A549 (cell line): ENCODE data around the gene OLAH. TPM values are rescaled to one million over a fixed set of nuclear protein-coding genes. Genes with fewer than 3 reads are reported as not detected.

Source experiments
- ATAC-seq, 2 experiments: fragments of 200-7000 bp in 1 of 2; fragments of >200 bp in 1 of 2; cut with Nextera tagmentation in 1 of 2; cut with Tn5 transposase in 1 of 2; 3 replicates each; pipeline versions ENCODE4 v1.8.0 to v1.9.1; 2018 to 2020; ENCODE audit warnings: mild to moderate bottlenecking in 1 of 2, moderate library complexity in 1 of 2
- CTCF ChIA-PET: fragments of 300-600 bp; sonication (Branson Sonifier 250); formaldehyde crosslinking; extraction: SDS; loops from one replicate; lab custom pipeline; 2021; ENCODE audit warnings: antibody characterized with exemption, inconsistent platforms; lab: Yijun Ruan, JAX
- POLR2A ChIA-PET: fragments of 350-600 bp; formaldehyde crosslinking; extraction: SDS; loops from one replicate; lab custom pipeline; 2021; ENCODE audit warnings: antibody characterized with exemption, inconsistent platforms; lab: Yijun Ruan, JAX
- DNase-seq, 2 experiments: peaks; one replicate each; pipeline versions ENCODE4 v3.0.0 to v3.0.0-alpha.2; 2011 to 2016; ENCODE audit warnings: low read depth in 1 of 2, low spot score in 1 of 2
- FAIRE-seq: peaks from 2 replicates; lab custom pipeline; 2011; peaks lifted over from hg19 to GRCh38; lab: Jason Lieb, UNC
- H3K27ac ChIP-seq, 2 experiments: fragments of >200 bp; sonication (Bioruptor Twin); formaldehyde crosslinking; 3 replicates each; pipeline ENCODE4 v1.5.1; 2016 to 2017
- H3K4me1 ChIP-seq: fragments of >200 bp; sonication (Bioruptor Twin); formaldehyde crosslinking; 3 replicates; pipeline ENCODE4 v1.6.1; 2016
- H3K4me2 ChIP-seq: fragments of >200 bp; sonication (Bioruptor Twin); formaldehyde crosslinking; 3 replicates; pipeline ENCODE4 v1.6.1; 2016
- H3K4me3 ChIP-seq: fragments of >200 bp; sonication (Bioruptor Twin); formaldehyde crosslinking; 3 replicates; pipeline ENCODE4 v1.5.1; 2016
- H3K9me3 ChIP-seq: fragments of >200 bp; sonication (Bioruptor Twin); formaldehyde crosslinking; 3 replicates; pipeline ENCODE4 v1.6.1; 2016
- BHLHE40 ChIP-seq: IDR thresholded peaks from 2 replicates; pipeline ENCODE4 v1.6.1; 2012; ENCODE audit warnings: low read depth, low read length, inconsistent platforms
- CBX2 ChIP-seq: fragments of 200-600 bp; sonication (generic); IDR thresholded peaks from 2 replicates; pipeline ENCODE4 v1.6.1; 2016; ENCODE audit warnings: low read depth, mild to moderate bottlenecking, borderline replicate concordance
- CBX8 ChIP-seq: fragments of 200-600 bp; sonication (generic); IDR thresholded peaks from 2 replicates; pipeline ENCODE4 v1.6.1; 2016
- CHD2 ChIP-seq: fragments of 150-350 bp; IDR thresholded peaks from 2 replicates; pipeline ENCODE4 v1.6.1; 2014; ENCODE audit warnings: low read length; ENCODE audit not compliant: partially characterized antibody
- EHMT2 ChIP-seq: fragments of 200-600 bp; sonication (generic); IDR thresholded peaks from 2 replicates; pipeline ENCODE4 v1.6.1; 2016; ENCODE audit warnings: antibody characterized with exemption, low read depth, mild to moderate bottlenecking, moderate library complexity
- HOXA7 ChIP-seq: fragments of 250-450 bp; sonication (Bioruptor Pico); IDR thresholded peaks from 2 replicates; pipeline ENCODE4 v1.5.0; 2020; ENCODE audit warnings: mild to moderate bottlenecking, moderate library complexity
- HOXB13 ChIP-seq: fragments of 250-450 bp; sonication (Bioruptor Pico); IDR thresholded peaks from 2 replicates; pipeline ENCODE4 v1.5.0; 2020; ENCODE audit warnings: low read depth, mild to moderate bottlenecking, moderate library complexity
- PHF8 ChIP-seq: fragments of 200-600 bp; sonication (generic); IDR thresholded peaks from 2 replicates; pipeline ENCODE4 v1.6.1; 2016; ENCODE audit warnings: low read depth, mild to moderate bottlenecking, antibody characterized with exemption, moderate library complexity, borderline replicate concordance
- POLR2AphosphoS2 ChIP-seq: conservative IDR thresholded peaks from 2 replicates; pipeline ENCODE4 v1.6.1; 2012; ENCODE audit warnings: low read length, improper control_type of control experiment, inconsistent platforms
- RFX5 ChIP-seq: fragments of 450-650 bp; IDR thresholded peaks from 2 replicates; pipeline ENCODE4 v1.7.1; 2014; ENCODE audit warnings: antibody characterized with exemption, mild to moderate bottlenecking, moderate library complexity
- RNF2 ChIP-seq: fragments of 200-600 bp; sonication (generic); IDR thresholded peaks from 2 replicates; pipeline ENCODE4 v1.6.1; 2016; ENCODE audit warnings: low read depth, mild to moderate bottlenecking, antibody characterized with exemption, moderate library complexity, borderline replicate concordance
- ZC3H11A ChIP-seq: fragments of 450-650 bp; IDR thresholded peaks from 2 replicates; pipeline ENCODE4 v1.6.1; 2014; ENCODE audit warnings: antibody characterized with exemption, mild to moderate bottlenecking
- WGBS: methylation state at CpG from one replicate; pipeline ENCODE4 v1.1.6; 2017; ENCODE audit errors: missing lambda C conversion rate; 5-methylcytosine and 5-hydroxymethylcytosine counted together
- polyA plus RNA-seq, 4 experiments: library from polyadenylated mRNA; depleted of rRNA in 3 of 4; stranded (reverse); fragments of >200 nt; fragmentation: RNase III in 1 of 4; extraction: RNeasy Plus Mini Kit Qiagen cat#74134 plus additional on column Dnase treatment in 1 of 4; gene quantifications; 2 replicates in 3 of 4; 3 replicates in 1 of 4; pipeline ENCODE4 v1.2.3, GENCODE V29; 2011 to 2017
- TF ChIP-seq, protein P1 (sequence below): fragments of 450-650 bp; IDR thresholded peaks from 2 replicates; pipeline ENCODE4 v1.6.1; 2014; ENCODE audit warnings: antibody characterized with exemption
- TF ChIP-seq, protein P2 (sequence below): fragments of 250-450 bp; sonication (Bioruptor Pico); IDR thresholded peaks from 2 replicates; pipeline ENCODE4 v1.5.0; 2021; ENCODE audit warnings: mild to moderate bottlenecking, moderate library complexity, borderline replicate concordance

Gene OLAH
- polyA plus RNA-seq, 2 of the 4 experiments (the other 2 are of a cell fraction) = 0.34 TPM; not detected in 1

GRCh38 chr10:15121707-15122106 is 78.0 kb downstream of the OLAH start:
- CTCF ChIA-PET = interaction anchor here (1.3 to 1.7 kb wide), 2 partner anchors 10 to 15 kb away, joined by 4 to 5 read pairs; no protein-coding TSS in a partner anchor
- H3K4me1 ChIP-seq = peaks cover 7% of the 10 kb centered on the region; the same call in 1 of the 3 replicates
- POLR2A ChIA-PET = no interaction called here
- no peak overlapping the region for H3K27ac ChIP-seq
- no peaks in the 10 kb centered on the region for H3K9me3 ChIP-seq
- 88% methylated on average over 1 of the region's 1 CpG for WGBS
- DNase-seq (no peak), FAIRE-seq (no peak), ATAC-seq (no peak)
- H3K4me3 ChIP-seq = no peak overlapping the region
- H3K4me2 ChIP-seq = no peak overlapping the region
- TF ChIP-seq POLR2AphosphoS2 (no peak), ZC3H11A (no peak), CHD2 (no peak), CBX2 (no peak), HOXB13 (no peak), RFX5 (no peak), CBX8 (no peak), HOXA7 (no peak)
- TF ChIP-seq, protein P1, sequence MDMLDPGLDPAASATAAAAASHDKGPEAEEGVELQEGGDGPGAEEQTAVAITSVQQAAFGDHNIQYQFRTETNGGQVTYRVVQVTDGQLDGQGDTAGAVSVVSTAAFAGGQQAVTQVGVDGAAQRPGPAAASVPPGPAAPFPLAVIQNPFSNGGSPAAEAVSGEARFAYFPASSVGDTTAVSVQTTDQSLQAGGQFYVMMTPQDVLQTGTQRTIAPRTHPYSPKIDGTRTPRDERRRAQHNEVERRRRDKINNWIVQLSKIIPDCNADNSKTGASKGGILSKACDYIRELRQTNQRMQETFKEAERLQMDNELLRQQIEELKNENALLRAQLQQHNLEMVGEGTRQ = no peak
- TF ChIP-seq, protein P2, sequence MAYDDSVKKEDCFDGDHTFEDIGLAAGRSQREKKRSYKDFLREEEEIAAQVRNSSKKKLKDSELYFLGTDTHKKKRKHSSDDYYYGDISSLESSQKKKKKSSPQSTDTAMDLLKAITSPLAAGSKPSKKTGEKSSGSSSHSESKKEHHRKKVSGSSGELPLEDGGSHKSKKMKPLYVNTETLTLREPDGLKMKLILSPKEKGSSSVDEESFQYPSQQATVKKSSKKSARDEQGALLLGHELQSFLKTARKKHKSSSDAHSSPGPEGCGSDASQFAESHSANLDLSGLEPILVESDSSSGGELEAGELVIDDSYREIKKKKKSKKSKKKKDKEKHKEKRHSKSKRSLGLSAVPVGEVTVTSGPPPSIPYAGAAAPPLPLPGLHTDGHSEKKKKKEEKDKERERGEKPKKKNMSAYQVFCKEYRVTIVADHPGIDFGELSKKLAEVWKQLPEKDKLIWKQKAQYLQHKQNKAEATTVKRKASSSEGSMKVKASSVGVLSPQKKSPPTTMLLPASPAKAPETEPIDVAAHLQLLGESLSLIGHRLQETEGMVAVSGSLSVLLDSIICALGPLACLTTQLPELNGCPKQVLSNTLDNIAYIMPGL (CRISPR knock-in tag) = no peak

DNA sequence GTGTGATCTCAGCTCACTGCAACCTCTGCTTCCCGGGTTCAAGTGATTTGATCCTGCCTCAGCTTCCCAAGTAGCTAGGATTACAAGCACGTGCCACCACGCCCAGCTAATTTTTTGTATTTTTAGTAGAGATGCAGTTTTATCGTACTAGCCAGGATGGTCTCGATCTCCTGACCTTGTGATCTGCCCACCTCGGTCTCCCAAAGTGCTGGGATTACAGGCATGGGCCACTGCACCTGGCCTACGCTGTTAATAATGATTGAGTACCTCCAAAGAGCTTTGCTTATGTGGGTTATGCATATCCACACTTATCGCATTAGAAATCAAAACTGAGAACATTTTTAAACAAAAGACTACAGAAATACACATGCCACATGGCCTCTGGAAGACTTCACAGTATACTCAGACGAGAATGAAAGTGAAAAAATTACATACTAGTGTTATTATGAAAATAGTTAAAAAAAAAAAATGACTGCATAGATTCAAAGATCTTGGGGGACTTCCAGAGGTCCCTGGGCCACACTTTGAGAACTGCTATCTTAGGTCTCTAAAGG is 78.8 kb downstream of the OLAH start:
- ChIA-PET CTCF (interaction anchor here (1.7 kb wide), 1 partner anchor 16 kb away, joined by 5 read pairs; no protein-coding TSS in a partner anchor), POLR2A (no interaction called here)
- H3K4me2 ChIP-seq = no peak overlapping the region
- WGBS = 88% methylated on average over 9 of the region's 9 CpGs
- ATAC-seq (no peak), DNase-seq (no peak), FAIRE-seq (no peak)
- TF ChIP-seq BHLHE40 = no peak
- TF ChIP-seq PHF8 = no peak
- no peak for TF ChIP-seq EHMT2
- no peak for TF ChIP-seq RNF2
- TF ChIP-seq, protein P2 (CRISPR knock-in tag) = no peak
- no peak overlapping the region for H3K4me3 ChIP-seq
- no peaks in the 10 kb centered on the region for H3K9me3 ChIP-seq
- H3K4me1 ChIP-seq = peaks cover 7% of the 10 kb centered on the region; the same call in 1 of the 3 replicates
- H3K27ac ChIP-seq = no peak overlapping the region

Other genes with a start within 250 kb of the OLAH start
- gene CDNF, start 205.9 kb upstream of the OLAH start, polyA plus RNA-seq (2011; rRNA removed) = 1.8 and 2.0 TPM in 2 replicates
- 0.89 to 2.1 TPM (median 1.6 TPM) in 3 replicates for gene CDNF, start 205.9 kb upstream of the OLAH start, polyA plus RNA-seq (2017; fragmentation: RNase III; extraction: RNeasy Plus Mini Kit Qiagen cat#74134 plus additional on column Dnase treatment)
- gene HSPA14, start 205.6 kb upstream of the OLAH start, polyA plus RNA-seq (2011; rRNA removed) = 31.7 and 45.7 TPM in 2 replicates
- 33.3 to 35.7 TPM (median 34.2 TPM) in 3 replicates for gene HSPA14, start 205.6 kb upstream of the OLAH start, polyA plus RNA-seq (2017; fragmentation: RNase III; extraction: RNeasy Plus Mini Kit Qiagen cat#74134 plus additional on column Dnase treatment)
- 10.9 and 11.2 TPM in 2 replicates for gene MSANTD7, start 205.6 kb upstream of the OLAH start, polyA plus RNA-seq (2011; rRNA removed)
- gene MSANTD7, start 205.6 kb upstream of the OLAH start, polyA plus RNA-seq (2017; fragmentation: RNase III; extraction: RNeasy Plus Mini Kit Qiagen cat#74134 plus additional on column Dnase treatment) = 10.9 to 12.1 TPM (median 11.2 TPM) in 3 replicates
- gene SUV39H2, start 165.1 kb upstream of the OLAH start, polyA plus RNA-seq (2011; rRNA removed) = 21.3 and 23.2 TPM in 2 replicates
- gene SUV39H2, start 165.1 kb upstream of the OLAH start, polyA plus RNA-seq (2017; fragmentation: RNase III; extraction: RNeasy Plus Mini Kit Qiagen cat#74134 plus additional on column Dnase treatment) = 22.6 to 24.0 TPM (median 22.9 TPM) in 3 replicates
- gene DCLRE1C, start 89.8 kb upstream of the OLAH start, polyA plus RNA-seq (2011; rRNA removed) = 8.3 and 8.6 TPM in 2 replicates
- gene DCLRE1C, start 89.8 kb upstream of the OLAH start, polyA plus RNA-seq (2017; fragmentation: RNase III; extraction: RNeasy Plus Mini Kit Qiagen cat#74134 plus additional on column Dnase treatment) = 4.6 to 5.9 TPM (median 5.0 TPM) in 3 replicates
- gene MEIG1, start 84.6 kb upstream of the OLAH start, polyA plus RNA-seq (2011; rRNA removed) = 0.79 and 1.1 TPM in 2 replicates
- 0.41 to 1.9 TPM (median 0.66 TPM) in 3 replicates for gene MEIG1, start 84.6 kb upstream of the OLAH start, polyA plus RNA-seq (2017; fragmentation: RNase III; extraction: RNeasy Plus Mini Kit Qiagen cat#74134 plus additional on column Dnase treatment)
- 0.90 and 0.98 TPM in 2 replicates for gene ACBD7, start 44.8 kb downstream of the OLAH start, polyA plus RNA-seq (2011; rRNA removed)
- 1.2 to 1.6 TPM (median 1.5 TPM) in 3 replicates for gene ACBD7, start 44.8 kb downstream of the OLAH start, polyA plus RNA-seq (2017; fragmentation: RNase III; extraction: RNeasy Plus Mini Kit Qiagen cat#74134 plus additional on column Dnase treatment)
- gene RPP38, start 53.4 kb downstream of the OLAH start, polyA plus RNA-seq (2011; rRNA removed) = 43.4 and 47.5 TPM in 2 replicates
- gene RPP38, start 53.4 kb downstream of the OLAH start, polyA plus RNA-seq (2017; fragmentation: RNase III; extraction: RNeasy Plus Mini Kit Qiagen cat#74134 plus additional on column Dnase treatment) = 23.9 to 26.9 TPM (median 25.5 TPM) in 3 replicates
- 13.1 and 14.7 TPM in 2 replicates for gene NMT2, start 124.8 kb downstream of the OLAH start, polyA plus RNA-seq (2011; rRNA removed)
- 19.6 to 23.2 TPM (median 22.5 TPM) in 3 replicates for gene NMT2, start 124.8 kb downstream of the OLAH start, polyA plus RNA-seq (2017; fragmentation: RNase III; extraction: RNeasy Plus Mini Kit Qiagen cat#74134 plus additional on column Dnase treatment)